Hepatocyte (in vitro differentiated cells): ENCODE results near the gene STARD5. TPM values are rescaled to one million over a fixed set of nuclear protein-coding genes. Genes with fewer than 3 reads are reported as not detected.

Experiments used
- DNase-seq: peaks from one replicate; pipeline ENCODE4 v3.0.0-alpha.2; 2016; ENCODE audit warnings: low spot score
- H2AFZ ChIP-seq: fragments of 200-600 bp; sonication (generic); 2 replicates; pipeline ENCODE4 v1.6.0; 2016; ENCODE audit warnings: antibody characterized with exemption, mild to moderate bottlenecking
- H3K27ac ChIP-seq: fragments of 200-600 bp; sonication (generic); 2 replicates; pipeline ENCODE4 v1.5.1; 2016; ENCODE audit warnings: mild to moderate bottlenecking
- H3K27me3 ChIP-seq: fragments of 200-600 bp; sonication (generic); 2 replicates; pipeline ENCODE4 v1.6.1; 2016
- H3K36me3 ChIP-seq: fragments of 200-600 bp; sonication (generic); replicated peaks from 2 replicates; pipeline ENCODE4 v1.5.1; 2016; ENCODE audit warnings: low read depth; ENCODE audit not compliant: insufficient read depth
- H3K4me1 ChIP-seq: fragments of 200-600 bp; sonication (generic); 2 replicates; pipeline ENCODE4 v1.5.1; 2016; ENCODE audit warnings: mild to moderate bottlenecking, moderate library complexity; ENCODE audit not compliant: insufficient read depth
- H3K4me2 ChIP-seq: fragments of 200-600 bp; sonication (generic); 2 replicates; pipeline ENCODE4 v1.6.0; 2016
- H3K4me3 ChIP-seq: fragments of 200-600 bp; sonication (generic); 2 replicates; pipeline ENCODE4 v1.5.1; 2016; ENCODE audit warnings: mild to moderate bottlenecking
- H3K79me2 ChIP-seq: fragments of 200-600 bp; sonication (generic); 2 replicates; pipeline ENCODE4 v1.6.0; 2017; ENCODE audit warnings: mild to moderate bottlenecking
- H3K9me2 ChIP-seq: fragments of 200-600 bp; sonication (generic); replicated peaks from 2 replicates; pipeline ENCODE4 v1.6.0; 2017; ENCODE audit warnings: mild to moderate bottlenecking; ENCODE audit not compliant: insufficient read depth
- H3K9me3 ChIP-seq: fragments of 200-600 bp; sonication (generic); 2 replicates; pipeline ENCODE4 v1.5.1; 2016; ENCODE audit warnings: low read depth, mild to moderate bottlenecking
- H4K20me1 ChIP-seq: fragments of 200-600 bp; sonication (generic); 2 replicates; pipeline ENCODE4 v1.6.0; 2016; ENCODE audit warnings: mild to moderate bottlenecking; ENCODE audit not compliant: insufficient read depth, poor library complexity, severe bottlenecking
- EZH2 ChIP-seq: fragments of 200-600 bp; sonication (generic); IDR thresholded peaks from 2 replicates; pipeline ENCODE4 v1.6.1; 2016; ENCODE audit warnings: antibody characterized with exemption, mild to moderate bottlenecking, borderline replicate concordance
- EZH2phosphoT487 ChIP-seq: fragments of 200-600 bp; sonication (generic); IDR thresholded peaks from one replicate; pipeline ENCODE4 v1.6.1; 2018; ENCODE audit warnings: antibody characterized with exemption, mild to moderate bottlenecking, low read depth, moderate library complexity; ENCODE audit not compliant: unreplicated experiment, severe bottlenecking
- WGBS: methylation state at CpG from one replicate; pipeline ENCODE4 v1.1.6; 2016; ENCODE audit warnings: low lambda C conversion rate; ENCODE audit errors: missing lambda C conversion rate; 5-methylcytosine and 5-hydroxymethylcytosine counted together
- polyA plus RNA-seq: library from polyadenylated mRNA; unstranded; fragments of >200 nt; fragmentation: Nextera tagmentation; extraction: Ambion mirVana; gene quantifications from 2 replicates; pipeline ENCODE4 v1.2.1, GENCODE V29; 2016
- total RNA-seq: library from RNA; depleted of rRNA; stranded (reverse); fragments of >200 nt; gene quantifications from 2 replicates; pipeline ENCODE4 v1.2.3, GENCODE V29; 2014
- TF ChIP-seq, protein P1 (sequence below): fragments of 200-600 bp; sonication (generic); IDR thresholded peaks from 2 replicates; pipeline ENCODE4 v1.5.1; 2016; ENCODE audit warnings: antibody characterized with exemption, mild to moderate bottlenecking; ENCODE audit not compliant: poor library complexity

STARD5 gene
- total and polyA plus RNA-seq, 2 experiments from 2014 or later, result 7.2 to 13.7 TPM

DNA sequence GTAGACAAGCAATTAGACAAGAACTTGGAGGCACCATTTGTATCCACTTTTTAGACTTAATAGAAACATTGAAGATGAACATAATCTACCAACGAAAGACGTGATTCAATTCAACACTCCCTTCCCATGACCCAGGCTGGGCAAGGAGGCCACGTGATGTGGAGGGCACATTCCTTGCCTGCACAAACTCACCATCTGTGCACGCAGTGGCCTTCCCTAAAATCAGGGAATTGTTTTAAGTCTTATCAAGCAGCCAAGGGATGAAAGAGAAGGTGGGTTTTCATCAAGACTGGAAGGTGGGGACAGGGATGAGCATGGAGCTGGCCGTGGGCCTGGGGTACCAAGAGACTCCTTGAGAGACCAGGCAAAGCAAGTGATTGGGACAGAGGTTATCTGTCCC is 13.5 kb downstream of the STARD5 start:
- no peaks in the 10 kb centered on the region for H3K9me2 ChIP-seq
- no peak overlapping the region for H2AFZ ChIP-seq
- no peaks in the 10 kb centered on the region for H3K9me3 ChIP-seq
- DNase-seq, result no peak
- no peak overlapping the region for H3K4me2 ChIP-seq
- no peaks in the 10 kb centered on the region for H4K20me1 ChIP-seq
- H3K4me3 ChIP-seq, result no peak overlapping the region
- no peaks in the 10 kb centered on the region for H3K36me3 ChIP-seq
- H3K27ac ChIP-seq, result no peak overlapping the region
- H3K27me3 ChIP-seq, result no peaks in the 10 kb centered on the region
- no peaks in the 10 kb centered on the region for H3K79me2 ChIP-seq
- H3K4me1 ChIP-seq, result no peaks in the 10 kb centered on the region
- TF ChIP-seq EZH2 (no peak), EZH2phosphoT487 (no peak)
- TF ChIP-seq, protein P1, sequence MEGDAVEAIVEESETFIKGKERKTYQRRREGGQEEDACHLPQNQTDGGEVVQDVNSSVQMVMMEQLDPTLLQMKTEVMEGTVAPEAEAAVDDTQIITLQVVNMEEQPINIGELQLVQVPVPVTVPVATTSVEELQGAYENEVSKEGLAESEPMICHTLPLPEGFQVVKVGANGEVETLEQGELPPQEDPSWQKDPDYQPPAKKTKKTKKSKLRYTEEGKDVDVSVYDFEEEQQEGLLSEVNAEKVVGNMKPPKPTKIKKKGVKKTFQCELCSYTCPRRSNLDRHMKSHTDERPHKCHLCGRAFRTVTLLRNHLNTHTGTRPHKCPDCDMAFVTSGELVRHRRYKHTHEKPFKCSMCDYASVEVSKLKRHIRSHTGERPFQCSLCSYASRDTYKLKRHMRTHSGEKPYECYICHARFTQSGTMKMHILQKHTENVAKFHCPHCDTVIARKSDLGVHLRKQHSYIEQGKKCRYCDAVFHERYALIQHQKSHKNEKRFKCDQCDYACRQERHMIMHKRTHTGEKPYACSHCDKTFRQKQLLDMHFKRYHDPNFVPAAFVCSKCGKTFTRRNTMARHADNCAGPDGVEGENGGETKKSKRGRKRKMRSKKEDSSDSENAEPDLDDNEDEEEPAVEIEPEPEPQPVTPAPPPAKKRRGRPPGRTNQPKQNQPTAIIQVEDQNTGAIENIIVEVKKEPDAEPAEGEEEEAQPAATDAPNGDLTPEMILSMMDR, result no peak
- WGBS, result 93% methylated on average over 5 of the region's 5 CpGs

DNA sequence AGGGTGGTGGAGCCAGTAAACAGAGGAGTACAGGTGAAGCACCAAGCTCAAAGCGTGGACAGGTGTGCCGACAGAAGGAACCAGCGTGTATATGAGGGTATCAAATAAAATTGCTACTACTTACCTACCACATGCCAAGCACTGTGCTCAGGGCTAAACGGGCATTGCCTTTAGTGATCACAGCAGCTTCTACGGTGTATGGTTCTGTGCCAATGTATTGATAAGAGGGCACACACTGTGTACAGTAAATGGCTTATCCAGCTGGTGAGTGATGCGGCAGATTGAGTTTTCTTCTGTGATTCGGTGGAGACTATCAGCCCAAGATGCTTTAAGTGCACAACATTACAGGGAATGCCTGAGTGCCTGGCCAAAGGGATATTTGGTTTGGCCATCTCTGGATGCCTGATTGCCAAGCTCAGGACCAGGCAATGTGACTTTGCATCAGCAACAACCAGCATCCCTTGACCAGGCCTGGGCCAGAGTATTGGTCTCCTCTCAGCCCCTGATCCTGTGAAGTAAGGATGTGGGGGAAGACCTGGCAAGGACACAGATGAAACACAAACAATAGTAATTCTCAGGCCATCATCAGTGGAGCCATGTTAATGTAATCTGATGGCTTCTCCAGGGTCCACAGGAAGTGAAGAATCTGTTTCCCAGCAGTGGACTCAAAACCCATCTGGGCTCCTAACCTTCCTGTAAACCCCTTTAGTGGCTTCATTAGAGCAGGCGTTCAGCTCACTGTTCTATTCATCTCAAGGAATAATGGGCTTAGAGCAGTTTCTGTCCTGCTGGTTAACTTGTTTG is 14.1 kb downstream of the STARD5 start:
- Histone ChIP-seq H3K27me3 (no peaks in the 10 kb centered on the region), H3K4me3 (no peak overlapping the region), H3K36me3 (no peaks in the 10 kb centered on the region), H3K4me1 (no peaks in the 10 kb centered on the region), H3K9me3 (no peaks in the 10 kb centered on the region), H3K27ac (no peak overlapping the region), H3K79me2 (no peaks in the 10 kb centered on the region), H2AFZ (no peak overlapping the region), H4K20me1 (no peaks in the 10 kb centered on the region), H3K9me2 (no peaks in the 10 kb centered on the region), H3K4me2 (no peak overlapping the region)
- WGBS, result 93% methylated on average over 8 of the region's 8 CpGs
- no peak for DNase-seq
- no peak for TF ChIP-seq EZH2phosphoT487
- TF ChIP-seq EZH2, result no peak
- TF ChIP-seq, protein P1, result no peak

DNA sequence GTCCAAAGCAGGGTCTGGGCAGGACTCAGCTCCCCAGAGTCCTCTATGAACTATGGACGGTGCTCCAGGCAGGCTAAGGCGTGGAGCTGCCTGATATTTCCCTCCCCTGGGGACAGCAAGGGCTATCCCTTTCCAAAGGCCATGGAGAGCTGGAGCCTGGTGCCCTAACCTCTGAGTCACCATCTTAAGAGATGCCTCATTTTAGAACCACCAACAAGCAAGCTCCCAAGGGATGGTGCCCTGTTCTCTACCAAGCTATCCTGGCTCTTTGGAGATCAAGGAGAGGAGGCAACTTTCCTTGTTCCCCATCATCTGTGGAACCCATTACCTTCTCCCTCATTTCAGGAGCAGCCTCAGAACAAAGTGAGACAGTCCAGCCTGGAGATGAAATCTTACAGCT is 15.7 kb downstream of the STARD5 start:
- no peak overlapping the region for H3K27ac ChIP-seq
- no peak overlapping the region for H2AFZ ChIP-seq
- no peaks in the 10 kb centered on the region for H3K27me3 ChIP-seq
- H3K4me3 ChIP-seq, result no peak overlapping the region
- no peaks in the 10 kb centered on the region for H3K9me2 ChIP-seq
- no peaks in the 10 kb centered on the region for H4K20me1 ChIP-seq
- no peaks in the 10 kb centered on the region for H3K36me3 ChIP-seq
- no peak for DNase-seq
- no peaks in the 10 kb centered on the region for H3K79me2 ChIP-seq
- no peak overlapping the region for H3K4me2 ChIP-seq
- TF ChIP-seq EZH2 (no peak), EZH2phosphoT487 (no peak)
- TF ChIP-seq, protein P1, result no peak
- no peaks in the 10 kb centered on the region for H3K9me3 ChIP-seq
- 81% methylated on average over 2 of the region's 2 CpGs for WGBS
- no peaks in the 10 kb centered on the region for H3K4me1 ChIP-seq
